ENCODE data around the gene NUDT14. TPM values are rescaled to one million over a fixed set of nuclear protein-coding genes. Genes with fewer than 3 reads are reported as not detected.

NUDT14 gene
- total and polyA plus RNA-seq, 9 donors: 0.68 to 22.5 (median 11.4) TPM

- H3K27me3 ChIP-seq: no peaks in the 10 kb centered on the region
- intact Hi-C loops (cut with DNase I): no loop called here
These were observed 11.1 kb downstream of the NUDT14 start for GRCh38 chr14:105169776-105170655.

DNA sequence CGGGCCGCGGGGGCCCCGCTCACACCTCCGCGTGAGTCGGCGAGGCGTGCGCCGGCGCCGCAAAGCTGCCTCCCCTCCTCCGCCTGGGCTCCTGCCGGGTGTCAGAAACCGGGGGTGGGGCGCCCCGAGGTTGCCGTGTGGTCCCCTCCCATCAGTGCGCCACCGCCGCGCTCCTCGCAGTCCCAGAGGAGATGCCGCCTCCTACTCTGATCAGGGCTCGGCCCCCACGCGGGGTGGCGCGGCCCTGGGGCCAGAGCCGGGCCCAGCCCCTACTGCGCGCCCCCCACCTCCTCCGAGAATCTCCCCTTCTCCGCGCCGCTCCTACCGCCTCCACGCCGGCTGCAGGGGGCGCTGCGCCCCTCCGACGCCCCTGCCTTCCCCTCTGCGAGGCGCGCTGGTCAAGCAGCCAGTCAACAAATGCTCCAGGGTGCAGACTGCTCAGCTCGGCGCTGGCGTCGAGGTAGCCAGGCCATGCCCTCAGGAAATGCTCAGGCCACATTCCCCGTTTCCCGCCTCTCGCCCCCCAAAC, 12.1 kb downstream of the NUDT14 start:
- no peak overlapping the region for H3K27ac ChIP-seq
- TF ChIP-seq EP300 (IDR thresholded peaks at IDR 0.05) (no peak), POLR2A (IDR thresholded peaks at IDR 0.05) (no peak)
- TF ChIP-seq, protein P1, sequence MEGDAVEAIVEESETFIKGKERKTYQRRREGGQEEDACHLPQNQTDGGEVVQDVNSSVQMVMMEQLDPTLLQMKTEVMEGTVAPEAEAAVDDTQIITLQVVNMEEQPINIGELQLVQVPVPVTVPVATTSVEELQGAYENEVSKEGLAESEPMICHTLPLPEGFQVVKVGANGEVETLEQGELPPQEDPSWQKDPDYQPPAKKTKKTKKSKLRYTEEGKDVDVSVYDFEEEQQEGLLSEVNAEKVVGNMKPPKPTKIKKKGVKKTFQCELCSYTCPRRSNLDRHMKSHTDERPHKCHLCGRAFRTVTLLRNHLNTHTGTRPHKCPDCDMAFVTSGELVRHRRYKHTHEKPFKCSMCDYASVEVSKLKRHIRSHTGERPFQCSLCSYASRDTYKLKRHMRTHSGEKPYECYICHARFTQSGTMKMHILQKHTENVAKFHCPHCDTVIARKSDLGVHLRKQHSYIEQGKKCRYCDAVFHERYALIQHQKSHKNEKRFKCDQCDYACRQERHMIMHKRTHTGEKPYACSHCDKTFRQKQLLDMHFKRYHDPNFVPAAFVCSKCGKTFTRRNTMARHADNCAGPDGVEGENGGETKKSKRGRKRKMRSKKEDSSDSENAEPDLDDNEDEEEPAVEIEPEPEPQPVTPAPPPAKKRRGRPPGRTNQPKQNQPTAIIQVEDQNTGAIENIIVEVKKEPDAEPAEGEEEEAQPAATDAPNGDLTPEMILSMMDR (IDR thresholded peaks at IDR 0.05): no peak
- H3K4me1 ChIP-seq (ENCODE audit: insufficient read depth): peaks cover 4% of the 10 kb centered on the region
- 6 to 26% (median 7%) methylated on average over 35 to 54 of the region's 54 CpGs for WGBS, 3 donors
- no peaks in the 10 kb centered on the region for H3K36me3 ChIP-seq
- H3K4me3 ChIP-seq: no peak overlapping the region
- H3K9me3 ChIP-seq: no peaks in the 10 kb centered on the region
- intact Hi-C loops (cut with DNase I): no loop called here
- H3K27me3 ChIP-seq: no peaks in the 10 kb centered on the region
- DNase-seq: no peak

More at GRCh38 chr14:105169776-105170655, 11.1 kb downstream of the NUDT14 start:
- TF ChIP-seq EP300 (IDR thresholded peaks at IDR 0.05) (no peak), POLR2A (IDR thresholded peaks at IDR 0.05) (no peak)
- TF ChIP-seq, protein P1 (IDR thresholded peaks at IDR 0.05): no peak
- no peaks in the 10 kb centered on the region for H3K9me3 ChIP-seq
- 55 to 63% (median 57%) methylated on average over 22 of the region's 22 CpGs for WGBS, 3 donors
- no peak for DNase-seq
- H3K4me3 ChIP-seq: no peak overlapping the region
- H3K36me3 ChIP-seq: no peaks in the 10 kb centered on the region
- peaks cover 4% of the 10 kb centered on the region for H3K4me1 ChIP-seq (ENCODE audit: insufficient read depth)
- no peak overlapping the region for H3K27ac ChIP-seq

GRCh38 chr14:105168496-105168978, 12.6 kb downstream of the NUDT14 start, which contains the start of gene JAG2:
Gene JAG2 (minus strand): TSS chr14:105168776. CDS start chr14:105168420, 356 bp downstream.
- Histone ChIP-seq H3K27me3 (no peaks in the 10 kb centered on the region), H3K36me3 (no peaks in the 10 kb centered on the region), H3K27ac (no peak within 1 kb of the TSS), H3K9me3 (no peaks in the 10 kb centered on the region), H3K4me3 (peak within 1 kb of the TSS; percentile 20), H3K4me1 (ENCODE audit: insufficient read depth) (peaks cover 4% of the 10 kb centered on the region)
- 0 to 1% (median 1%) methylated on average over 15 to 82 of the region's 84 CpGs for WGBS, 3 donors
- DNase-seq: no peak
- no peak for TF ChIP-seq POLR2A (IDR thresholded peaks at IDR 0.05)
- TF ChIP-seq, protein P1 (IDR thresholded peaks at IDR 0.05): no peak
- no peak for TF ChIP-seq EP300 (IDR thresholded peaks at IDR 0.05)
- intact Hi-C loops (cut with DNase I): no loop called here

DNA sequence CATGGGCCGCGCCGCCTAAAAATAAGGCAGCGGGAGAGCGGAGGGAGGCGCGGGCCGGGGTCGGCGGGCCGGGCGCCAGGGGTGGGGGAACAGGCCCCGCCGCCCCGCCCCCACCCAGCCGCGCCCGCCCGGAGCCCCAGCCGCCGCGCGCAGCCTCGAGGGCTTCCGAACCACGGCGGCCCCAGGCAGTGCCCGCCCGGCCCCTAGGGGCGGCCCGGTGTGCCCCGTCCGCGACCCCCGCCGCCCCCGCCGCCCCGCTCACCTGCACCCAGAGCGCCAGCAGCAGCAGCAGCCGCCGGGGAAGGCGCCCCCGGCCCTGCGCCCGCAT, 13.1 kb downstream of the NUDT14 start:
- 0 to 3% methylated on average over 14 to 44 of the region's 46 CpGs; no CpG with 5 or more reads in 1 of the 3 donors for WGBS, 3 donors
- TF ChIP-seq, protein P1 (IDR thresholded peaks at IDR 0.05): no peak
- TF ChIP-seq POLR2A (IDR thresholded peaks at IDR 0.05) (no peak), EP300 (IDR thresholded peaks at IDR 0.05) (no peak)
- intact Hi-C loops (cut with DNase I): no loop called here
- Histone ChIP-seq H3K27ac (no peak overlapping the region), H3K36me3 (no peaks in the 10 kb centered on the region), H3K9me3 (no peaks in the 10 kb centered on the region), H3K4me3 (peak overlapping the region; percentile 7), H3K4me1 (ENCODE audit: insufficient read depth) (peaks cover 4% of the 10 kb centered on the region), H3K27me3 (no peaks in the 10 kb centered on the region)
- no peak for DNase-seq

Measured in ovary (tissue), 9 donors.